Kidney epithelial cell (primary cell): ENCODE results near the gene LSM6. TPM values are rescaled to one million over a fixed set of nuclear protein-coding genes. Genes with fewer than 3 reads are reported as not detected.

ENCODE experiments used
- DNase-seq: peaks from one replicate; pipeline ENCODE4 v3.0.0-alpha.2; 2010; ENCODE audit warnings: low read depth
- H3K27me3 ChIP-seq: 2 replicates; pipeline ENCODE4 v1.6.0; 2011; ENCODE audit warnings: low read length; ENCODE audit not compliant: control insufficient read depth, insufficient read depth
- H3K36me3 ChIP-seq: 2 replicates; pipeline ENCODE4 v1.5.1; 2011; ENCODE audit warnings: low read length; ENCODE audit not compliant: control insufficient read depth, insufficient read depth
- H3K4me3 ChIP-seq: 2 replicates; pipeline ENCODE4 v1.5.1; 2011; ENCODE audit warnings: low read depth, mild to moderate bottlenecking, control low read depth, low read length
- CTCF ChIP-seq: IDR thresholded peaks from 2 replicates; pipeline ENCODE4 v1.5.1; 2011; ENCODE audit warnings: mild to moderate bottlenecking, moderate library complexity, low read length, control low read depth, inconsistent platforms; ENCODE audit not compliant: insufficient read depth, poor library complexity, severe bottlenecking
- total RNA-seq: library from RNA; depleted of rRNA; stranded (reverse); fragments of >200 nt; gene quantifications from 2 replicates; pipeline ENCODE4 v1.2.3, GENCODE V29; 2015

The LSM6 gene
- total RNA-seq, 1 donor from 2014 or later: 35.8 TPM

- TF ChIP-seq CTCF: no peak
- no peak for DNase-seq
- Histone ChIP-seq H3K27me3 (no peaks in the 10 kb centered on the region), H3K4me3 (no peak overlapping the region), H3K36me3 (no peaks in the 10 kb centered on the region)
Observed at GRCh38 chr4:146229406-146229805, 53.9 kb downstream of the LSM6 start.

GRCh38 chr4:146232131-146232722 is 56.7 kb downstream of the LSM6 start:
- Histone ChIP-seq H3K27me3 (no peaks in the 10 kb centered on the region), H3K36me3 (no peaks in the 10 kb centered on the region), H3K4me3 (no peak overlapping the region)
- TF ChIP-seq CTCF: no peak
- no peak for DNase-seq

- no peak for DNase-seq
- no peak for TF ChIP-seq CTCF
- Histone ChIP-seq H3K36me3 (no peaks in the 10 kb centered on the region), H3K4me3 (no peak overlapping the region), H3K27me3 (no peaks in the 10 kb centered on the region)
Observed at GRCh38 chr4:146235654-146236177, 60.2 kb downstream of the LSM6 start.

- H3K4me3 ChIP-seq: no peak overlapping the region
- no peak for DNase-seq
- H3K27me3 ChIP-seq: no peaks in the 10 kb centered on the region
- TF ChIP-seq CTCF: no peak
- no peaks in the 10 kb centered on the region for H3K36me3 ChIP-seq
Observed at GRCh38 chr4:146236216-146236615, 60.7 kb downstream of the LSM6 start.

GRCh38 chr4:146237092-146237491 is 61.6 kb downstream of the LSM6 start:
- no peak for DNase-seq
- Histone ChIP-seq H3K4me3 (no peak overlapping the region), H3K36me3 (no peaks in the 10 kb centered on the region), H3K27me3 (no peaks in the 10 kb centered on the region)
- TF ChIP-seq CTCF: no peak

GRCh38 chr4:146238107-146238506 is 62.6 kb downstream of the LSM6 start:
- Histone ChIP-seq H3K4me3 (no peak overlapping the region), H3K27me3 (no peaks in the 10 kb centered on the region), H3K36me3 (no peaks in the 10 kb centered on the region)
- TF ChIP-seq CTCF: no peak
- no peak for DNase-seq
